Subcutaneous abdominal adipose tissue (tissue), 5 donors: Measurements from ENCODE around the gene GPR68.
A peak's percentile ranks its signal among the peaks of the same experiment; 100 is the strongest.
"Not testable (repeated sequence)": the region's sequence is repeated elsewhere in the genome, so short reads cannot be mapped to it uniquely, and the experiment has no call there.

ENCODE experiments used
- H3K27ac ChIP-seq: one replicate; pipeline ENCODE4 v1.7.0; 2013; ENCODE audit warnings: low read depth, mild to moderate bottlenecking, inconsistent platforms, low read length, moderate library complexity
- H3K27me3 ChIP-seq, 5 donors: one replicate each; pipeline ENCODE4 v1.7.0; 2013; ENCODE audit warnings: low read length in 5 of 5, inconsistent platforms in 1 of 5; ENCODE audit not compliant: control insufficient read depth in 5 of 5, insufficient read depth in 4 of 5
- H3K36me3 ChIP-seq, 5 donors: one replicate each; pipeline ENCODE4 v1.7.0; 2013; ENCODE audit warnings: low read length in 5 of 5; ENCODE audit not compliant: control insufficient read depth in 5 of 5, insufficient read depth in 5 of 5
- H3K4me1 ChIP-seq, 5 donors: one replicate each; pipeline ENCODE4 v1.7.0; 2013; ENCODE audit warnings: low read length in 5 of 5, mild to moderate bottlenecking in 3 of 5, moderate library complexity in 1 of 5; ENCODE audit not compliant: control insufficient read depth in 5 of 5, insufficient read depth in 5 of 5
- H3K4me3 ChIP-seq, 5 donors: one replicate each; pipeline ENCODE4 v1.7.0; 2013; ENCODE audit warnings: low read length in 5 of 5, low read depth in 1 of 5
- H3K9ac ChIP-seq, 5 donors: one replicate each; pipeline ENCODE4 v1.7.0; 2013; ENCODE audit warnings: low read length in 5 of 5, mild to moderate bottlenecking in 4 of 5, moderate library complexity in 3 of 5
- H3K9me3 ChIP-seq, 5 donors: one replicate each; pipeline ENCODE4 v1.7.0; 2013; ENCODE audit warnings: low read length in 5 of 5; ENCODE audit not compliant: control insufficient read depth in 5 of 5
- donor health status: healthy.
- donor health status: healthy.
- donor health status: healthy.
- donor health status: healthy.
- donor health status: healthy.

Gene GPR68

GRCh38 chr14:91204657-91205056 is 39.8 kb downstream of the GPR68 start:
- Histone ChIP-seq H3K27me3 (no peaks in the 10 kb centered on the region), H3K9ac (no peak overlapping the region), H3K4me3 (no peak overlapping the region), H3K36me3 (peaks cover 8 to 82% (median 48%) of the 10 kb centered on the region in 5 donors), H3K4me1 (peaks cover 0 to 12% (median 9%) of the 10 kb centered on the region in 5 donors), H3K27ac (no peak overlapping the region), H3K9me3 (no peaks in the 10 kb centered on the region)

DNA sequence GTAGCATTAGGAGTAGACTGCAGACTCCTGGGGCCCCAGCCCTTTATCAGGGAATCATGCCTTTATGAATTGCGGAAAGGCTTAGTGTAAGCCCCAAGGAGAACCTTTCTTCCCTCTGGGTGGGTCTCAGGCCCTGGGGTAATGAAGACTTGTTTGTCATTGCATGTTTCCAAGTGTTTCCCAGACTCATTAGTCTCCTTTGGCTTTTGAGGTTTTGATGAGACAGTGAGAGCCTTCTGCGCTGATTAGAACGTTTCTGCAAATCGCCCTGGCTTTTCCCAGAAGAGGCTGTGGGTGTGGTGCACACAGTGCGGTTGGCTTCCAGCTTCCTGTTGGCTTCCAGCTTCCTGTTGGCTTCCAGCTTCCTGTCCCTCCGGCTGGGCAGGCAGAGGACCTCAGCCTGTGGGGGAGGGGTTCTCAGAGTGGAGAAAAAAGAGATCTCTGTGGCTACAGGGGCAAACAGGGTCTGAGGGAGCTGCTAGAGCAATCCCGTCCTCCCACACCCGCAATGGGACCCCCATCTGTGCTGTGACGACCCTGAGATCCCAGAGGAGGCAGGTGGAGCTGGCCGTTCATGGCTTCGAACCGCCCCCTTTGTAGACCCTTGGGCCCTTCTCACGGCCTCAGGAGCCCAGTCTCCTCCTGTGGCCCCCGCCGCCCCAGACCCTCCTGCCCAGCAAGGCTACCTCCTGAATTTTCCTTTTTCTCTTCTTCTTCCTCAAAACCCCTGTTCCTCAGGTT is 42.1 kb downstream of the GPR68 start:
- Histone ChIP-seq H3K36me3 (peaks cover 12 to 87% (median 60%) of the 10 kb centered on the region in 5 donors), H3K4me1 (peaks cover 0 to 12% (median 9%) of the 10 kb centered on the region in 5 donors), H3K27ac (no peak overlapping the region), H3K4me3 (peak overlapping the region in 3 of 5 donors; percentile 25 to 37 (median 29)), H3K27me3 (no peaks in the 10 kb centered on the region), H3K9ac (peak overlapping the region in 2 of 5 donors; percentile 7 to 30), H3K9me3 (no peaks in the 10 kb centered on the region)

GRCh38 chr14:91200802-91201201 is 43.7 kb downstream of the GPR68 start:
- peaks cover 19 to 91% (median 64%) of the 10 kb centered on the region in 5 donors for H3K36me3 ChIP-seq
- not testable (repeated sequence) for H3K27ac ChIP-seq, H3K27me3 ChIP-seq, H3K4me3 ChIP-seq, H3K9ac ChIP-seq, H3K9me3 ChIP-seq
- peaks cover 0 to 12% (median 9%) of the 10 kb centered on the region in 5 donors for H3K4me1 ChIP-seq

GRCh38 chr14:91197631-91198030 is 46.9 kb downstream of the GPR68 start:
- Histone ChIP-seq H3K9ac (no peak overlapping the region), H3K9me3 (no peaks in the 10 kb centered on the region), H3K36me3 (peaks cover 14 to 84% (median 52%) of the 10 kb centered on the region in 5 donors)

GRCh38 chr14:91195881-91196280 is 48.6 kb downstream of the GPR68 start:
- no peaks in the 10 kb centered on the region for H3K27me3 ChIP-seq
- H3K9ac ChIP-seq: no peak overlapping the region
- H3K4me1 ChIP-seq: no peaks in the 10 kb centered on the region
- peaks cover 14 to 88% (median 66%) of the 10 kb centered on the region in 5 donors for H3K36me3 ChIP-seq
- H3K9me3 ChIP-seq: no peaks in the 10 kb centered on the region
- H3K4me3 ChIP-seq: no peak overlapping the region
- no peak overlapping the region for H3K27ac ChIP-seq

More at GRCh38 chr14:91197631-91198030, 46.9 kb downstream of the GPR68 start:
- Histone ChIP-seq H3K4me3 (no peak overlapping the region), H3K27me3 (no peaks in the 10 kb centered on the region), H3K4me1 (peaks cover 0 to 7% (median 7%) of the 10 kb centered on the region in 5 donors), H3K27ac (no peak overlapping the region)

DNA sequence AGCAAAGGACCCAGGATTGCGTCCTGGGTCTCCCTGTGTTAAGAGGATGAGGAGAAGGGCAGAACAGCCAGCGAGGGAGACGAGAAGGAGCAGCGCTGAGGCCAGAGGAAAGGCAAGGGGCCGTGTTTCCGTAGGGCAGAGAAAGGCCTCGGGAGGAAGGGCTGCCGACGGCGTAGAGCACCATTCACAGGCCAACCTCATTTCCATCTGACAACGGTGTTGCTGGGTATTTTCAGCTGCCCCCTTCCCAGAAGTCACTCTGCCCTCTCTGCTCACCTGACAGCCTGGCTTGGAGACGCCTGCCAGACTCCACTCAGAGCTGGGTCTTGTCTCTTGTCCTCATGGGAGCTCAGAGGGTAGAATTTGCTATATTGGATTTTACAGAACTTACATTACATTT is 51.4 kb downstream of the GPR68 start:
- Histone ChIP-seq H3K27ac (no peak overlapping the region), H3K36me3 (peaks cover 14 to 88% (median 72%) of the 10 kb centered on the region in 5 donors)

GRCh38 chr14:91190853-91191252 is 53.7 kb downstream of the GPR68 start:
- H3K9me3 ChIP-seq: no peaks in the 10 kb centered on the region
- no peak overlapping the region for H3K9ac ChIP-seq
- peaks cover 3 to 88% (median 71%) of the 10 kb centered on the region in 5 donors for H3K36me3 ChIP-seq
- H3K4me1 ChIP-seq: no peaks in the 10 kb centered on the region
- no peak overlapping the region for H3K27ac ChIP-seq
- H3K27me3 ChIP-seq: no peaks in the 10 kb centered on the region
- H3K4me3 ChIP-seq: no peak overlapping the region

More for the DNA sequence above, 51.4 kb downstream of the GPR68 start:
- Histone ChIP-seq H3K9me3 (no peaks in the 10 kb centered on the region), H3K27me3 (no peaks in the 10 kb centered on the region), H3K4me3 (no peak overlapping the region), H3K9ac (no peak overlapping the region), H3K4me1 (no peaks in the 10 kb centered on the region)

DNA sequence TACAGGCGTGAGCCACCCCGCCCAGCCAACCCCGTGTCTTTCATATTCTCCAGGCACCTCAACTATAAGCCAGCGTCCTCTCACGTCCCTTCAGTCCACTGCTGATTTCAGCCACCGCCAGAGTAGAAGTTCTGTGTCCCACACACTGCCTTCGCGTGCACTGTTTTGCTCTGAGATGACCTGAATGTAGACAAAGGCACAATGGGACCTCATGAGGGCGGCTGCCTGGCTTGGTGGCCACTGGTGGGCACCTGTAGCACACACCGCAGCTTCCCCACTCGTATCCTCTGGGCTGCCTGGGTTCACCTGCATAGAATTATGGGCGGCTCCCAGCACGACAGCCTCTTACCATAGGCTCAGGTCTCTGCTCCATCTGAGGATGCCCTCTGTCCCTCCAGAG is 57.2 kb downstream of the GPR68 start:
- H3K9ac ChIP-seq: no peak overlapping the region
- peaks cover 5 to 82% (median 70%) of the 10 kb centered on the region in 5 donors for H3K36me3 ChIP-seq
- no peaks in the 10 kb centered on the region for H3K9me3 ChIP-seq
- H3K27ac ChIP-seq: no peak overlapping the region
- no peaks in the 10 kb centered on the region for H3K27me3 ChIP-seq
- no peaks in the 10 kb centered on the region for H3K4me1 ChIP-seq
- H3K4me3 ChIP-seq: no peak overlapping the region

DNA sequence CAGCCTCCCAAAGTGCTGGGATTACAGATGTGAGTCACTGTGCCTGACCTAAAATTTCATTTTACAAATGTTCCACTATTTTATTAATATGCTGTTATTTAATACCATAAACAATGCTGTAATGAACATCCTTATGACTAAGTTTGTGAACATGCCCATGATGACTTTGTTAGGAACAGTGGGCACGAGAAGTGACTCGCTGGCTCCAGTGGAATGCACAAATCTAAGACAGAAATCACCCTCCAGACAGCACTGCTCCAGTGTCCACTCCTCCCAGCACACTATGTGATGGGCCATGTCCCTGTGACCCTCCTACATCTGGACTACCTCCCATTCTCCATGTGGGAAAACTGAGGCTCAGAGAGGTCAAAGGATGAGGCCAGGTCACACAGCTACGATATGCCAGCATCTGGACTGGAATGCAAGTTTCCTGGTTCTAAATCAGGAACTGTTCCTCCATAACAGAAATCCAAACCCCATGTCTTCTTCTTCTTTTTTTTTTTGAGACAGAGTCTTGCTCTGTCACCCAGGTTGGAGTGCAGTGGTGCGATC is 57.9 kb downstream of the GPR68 start:
- Histone ChIP-seq H3K9ac (no peak overlapping the region), H3K27ac (no peak overlapping the region), H3K4me3 (no peak overlapping the region), H3K4me1 (no peaks in the 10 kb centered on the region), H3K36me3 (peaks cover 5 to 80% (median 66%) of the 10 kb centered on the region in 5 donors), H3K9me3 (no peaks in the 10 kb centered on the region), H3K27me3 (no peaks in the 10 kb centered on the region)

DNA sequence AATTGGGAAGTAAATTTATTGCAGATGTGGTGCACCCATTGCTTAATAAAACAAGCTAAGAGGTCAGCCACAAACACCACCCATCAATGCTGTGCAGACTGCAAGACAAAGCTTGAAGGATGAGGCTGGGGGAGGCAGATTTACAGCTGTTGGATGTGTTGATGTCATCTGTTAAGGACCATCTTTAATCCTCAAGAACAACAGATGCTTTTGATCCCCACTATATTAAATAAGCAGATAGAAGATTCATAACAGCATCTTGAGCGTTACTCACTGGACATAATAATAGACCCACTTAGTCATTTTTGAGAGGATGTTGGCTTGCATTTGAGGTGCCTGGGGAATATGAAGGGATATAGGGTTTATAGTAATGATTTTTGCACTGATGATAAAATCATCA is 58.8 kb downstream of the GPR68 start:
- no peak overlapping the region for H3K4me3 ChIP-seq
- H3K4me1 ChIP-seq: no peaks in the 10 kb centered on the region
- no peaks in the 10 kb centered on the region for H3K9me3 ChIP-seq
- H3K27me3 ChIP-seq: no peaks in the 10 kb centered on the region
- H3K36me3 ChIP-seq: peaks cover 8 to 79% (median 64%) of the 10 kb centered on the region in 5 donors
- H3K27ac ChIP-seq: no peak overlapping the region
- H3K9ac ChIP-seq: no peak overlapping the region
